ENCODE results near the gene LRRC75B. TPM values are rescaled to one million over a fixed set of nuclear protein-coding genes. Genes with fewer than 3 reads are reported as not detected.

LRRC75B gene
- 1.3 and 3.3 TPM in 2 replicates for total RNA-seq

GRCh38 chr22:24592851-24593558 is at the start of gene LRRC75B:
TSS of gene LRRC75B (minus strand) at chr22:24593073. CDS start at chr22:24593039, 34 bp downstream.

GRCh38 chr22:24602847-24603769 is 10.2 kb upstream of the LRRC75B start, which contains the start of gene GGT1:
TSS of gene GGT1 (plus strand) at chr22:24603193. CDS start at chr22:24611082, 7,889 bp downstream.

GRCh38 chr22:24555165-24556039 is 37.5 kb downstream of the LRRC75B start, which contains the start of gene SNRPD3:
TSS of gene SNRPD3 (plus strand) at chr22:24555999. CDS start at chr22:24557675, 1,676 bp downstream.

GRCh38 chr22:24554313-24555164 is 38.3 kb downstream of the LRRC75B start, which contains the start of gene GUCD1:
TSS of gene GUCD1 (minus strand) at chr22:24555138. CDS start at chr22:24554991, 147 bp downstream.

Other genes with a start within 250 kb of the LRRC75B start
- gene ADORA2A, start 165.5 kb downstream of the LRRC75B start, total RNA-seq, result 13.4 and 14.2 TPM in 2 replicates
- under 0.01 TPM in 1 of 2 replicates, not detected in the other for gene UPB1, start 97.7 kb downstream of the LRRC75B start, total RNA-seq
- gene GUCD1, start 37.9 kb downstream of the LRRC75B start, total RNA-seq, result 174 and 179 TPM in 2 replicates
- gene SNRPD3, start 37.1 kb downstream of the LRRC75B start, total RNA-seq, result 146 and 209 TPM in 2 replicates
- gene GGT1, start 10.1 kb upstream of the LRRC75B start, total RNA-seq, result 0.97 and 1.7 TPM in 2 replicates
- gene PIWIL3, start 181.6 kb upstream of the LRRC75B start, total RNA-seq, result not detected in 2 replicates
- gene SGSM1, start 213.1 kb upstream of the LRRC75B start, total RNA-seq, result 0.16 and 0.88 TPM in 2 replicates